Stimulated activated CD8-positive, alpha-beta memory T cell treated with anti-CD3 and anti-CD28 coated beads, Interleukin-4, amount 100 ng/mL, for 24 hours (primary cell): ENCODE data around the gene MT1A.
A peak's percentile ranks its signal among the peaks of the same experiment; 100 is the strongest.

Experiments
- DNase-seq: peaks from one replicate; pipeline ENCODE4 v3.0.0-alpha.2; 2020; ENCODE audit warnings: low read depth

MT1A gene

DNA sequence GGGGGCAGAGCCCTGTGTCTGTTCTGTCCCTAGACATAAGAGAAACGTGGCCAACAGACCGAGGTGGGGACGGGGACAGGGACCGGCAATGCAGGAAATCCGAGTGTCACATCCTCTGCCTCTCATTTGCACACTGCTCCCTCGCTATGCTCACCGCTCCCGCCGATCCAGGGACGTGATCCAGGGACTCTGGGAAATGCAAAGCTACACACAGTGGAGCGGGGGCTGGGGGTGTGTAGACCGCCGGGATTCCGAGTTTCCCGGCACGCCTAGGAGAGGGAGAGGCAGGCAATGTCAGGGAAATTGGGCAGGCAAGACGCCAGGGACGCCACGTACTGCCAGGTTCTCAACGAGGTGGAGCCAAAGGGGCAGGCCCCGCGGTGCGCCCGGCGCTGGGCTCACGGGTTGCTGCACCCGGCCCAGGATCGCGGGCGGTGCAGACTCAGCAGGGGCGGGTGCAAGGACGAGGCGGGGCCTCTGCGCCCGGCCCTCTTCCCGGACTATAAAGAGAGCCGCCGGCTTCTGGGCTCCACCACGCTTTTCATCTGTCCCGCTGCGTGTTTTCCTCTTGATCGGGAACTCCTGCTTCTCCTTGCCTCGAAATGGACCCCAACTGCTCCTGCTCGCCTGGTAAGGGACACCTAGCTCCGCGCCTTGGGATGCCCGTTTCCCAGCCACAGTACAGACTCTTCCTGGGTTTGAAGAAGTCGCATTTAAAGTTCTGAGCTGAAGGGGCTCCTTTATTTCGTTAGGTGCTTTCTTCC, 43.7 kb downstream of the MT1A start, which contains the start of gene MT1X:
MT1X (plus strand) TSS at position 532 of the 764 bp plus-strand sequence; CDS start at position 603, 71 bp downstream.
- peak; percentile 85 for DNase-seq

GRCh38 chr16:56682703-56683397, 44.4 kb downstream of the MT1A start:
- no peak for DNase-seq

- no peak for DNase-seq
These were observed 45.1 kb downstream of the MT1A start for GRCh38 chr16:56683424-56684172.

DNA sequence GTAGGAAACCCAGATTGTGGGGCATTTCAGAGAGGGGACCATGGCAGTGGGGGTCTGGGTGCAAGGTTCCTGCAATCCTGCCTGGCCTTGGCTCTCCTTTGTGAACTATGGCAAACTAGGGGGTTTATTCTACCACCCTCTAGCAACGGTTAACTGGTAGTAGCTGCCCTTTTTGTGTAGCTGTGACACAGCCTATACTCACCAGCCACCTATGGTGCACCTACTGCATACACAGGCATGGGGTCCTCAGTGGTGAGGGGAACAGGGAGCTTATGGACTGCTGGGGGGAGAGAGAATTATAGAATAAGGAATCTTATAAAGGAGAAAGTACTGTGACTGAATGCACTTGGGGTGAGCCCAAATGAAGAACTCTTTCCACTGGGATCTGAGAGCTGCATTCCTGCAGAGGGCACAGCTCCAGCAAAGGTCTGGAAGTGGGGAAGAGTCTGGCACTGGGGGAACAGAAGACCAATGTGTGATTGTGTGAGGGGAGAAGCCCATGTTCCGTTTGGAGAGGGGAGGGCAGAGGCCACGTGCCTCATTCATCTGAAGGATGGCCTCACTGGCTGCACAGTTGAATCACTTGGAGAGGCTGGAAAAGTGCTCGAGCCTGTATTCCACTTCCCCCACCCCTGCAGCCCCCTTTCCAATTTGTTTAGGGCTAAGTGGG, 45.9 kb downstream of the MT1A start:
- no peak for DNase-seq

- no peak for DNase-seq
These were observed 46.6 kb downstream of the MT1A start for GRCh38 chr16:56684926-56685590.

DNA sequence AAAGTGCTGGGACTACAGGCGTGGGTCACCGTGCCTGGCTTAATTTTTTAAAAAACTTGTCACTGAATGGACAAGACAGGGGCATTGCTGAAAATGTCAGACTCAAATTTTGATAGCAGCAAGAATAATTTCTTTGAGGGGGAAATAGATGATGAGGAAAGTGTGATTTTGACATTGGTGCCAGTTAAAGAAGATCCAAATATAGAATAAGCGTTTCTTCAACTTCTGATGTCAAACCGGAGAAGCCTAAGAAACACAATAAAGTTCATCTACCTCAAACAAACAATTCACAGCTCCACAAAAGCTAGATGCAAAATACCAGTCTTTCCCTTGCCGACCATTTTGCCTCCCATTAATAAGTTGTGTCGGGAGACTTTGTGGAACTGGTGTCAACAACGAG, 48.3 kb downstream of the MT1A start:
- DNase-seq: no peak

GRCh38 chr16:56688762-56689161, 50.3 kb downstream of the MT1A start:
- no peak for DNase-seq

DNA sequence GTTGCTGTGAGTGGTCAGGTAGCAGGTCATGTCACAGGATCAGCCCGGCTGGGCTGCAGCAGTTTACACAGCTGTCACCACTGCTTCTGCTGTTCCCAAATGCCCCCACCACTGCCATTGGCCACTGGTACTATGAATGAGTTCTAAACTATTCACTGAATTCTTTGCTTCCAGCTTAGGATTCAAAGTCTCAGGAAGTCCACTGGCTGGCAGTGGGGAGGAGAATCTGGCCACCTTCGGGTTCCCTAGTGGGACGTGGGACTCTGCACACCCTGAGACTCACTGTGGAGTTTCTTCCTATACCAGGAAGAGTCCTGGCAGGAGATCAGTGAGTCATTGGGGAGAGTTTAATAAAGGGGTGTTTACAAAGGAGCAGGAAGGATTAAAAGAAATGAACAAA, 50.7 kb downstream of the MT1A start:
- no peak for DNase-seq
